Astrocyte (in vitro differentiated cells and primary cell): ENCODE results near the gene SPATA6L. TPM values are rescaled to one million over a fixed set of nuclear protein-coding genes. Genes with fewer than 3 reads are reported as not detected.
"Not testable (repeated sequence)": the region's sequence is repeated elsewhere in the genome, so short reads cannot be mapped to it uniquely, and the experiment has no call there.

ENCODE experiments used
- DNase-seq: peaks from one replicate; pipeline ENCODE4 v3.0.0-alpha.2; 2010; ENCODE audit warnings: low read depth
- FAIRE-seq: peaks from 2 replicates; lab custom pipeline; 2011; peaks lifted over from hg19 to GRCh38; lab: Jason Lieb, UNC
- H2AFZ ChIP-seq: 2 replicates; pipeline ENCODE4 v1.6.0; 2012; ENCODE audit warnings: low read depth, low read length, inconsistent platforms
- H3K27ac ChIP-seq: 2 replicates; pipeline ENCODE4 v1.5.1; 2011; ENCODE audit warnings: low read depth, low read length, inconsistent platforms
- H3K27me3 ChIP-seq: 2 replicates; pipeline ENCODE4 v1.6.0; 2011; ENCODE audit warnings: low read length, inconsistent platforms; ENCODE audit not compliant: insufficient read depth
- H3K36me3 ChIP-seq: 2 replicates; pipeline ENCODE4 v1.5.1; 2011; ENCODE audit warnings: low read length, inconsistent platforms; ENCODE audit not compliant: insufficient read depth
- H3K4me1 ChIP-seq: 2 replicates; pipeline ENCODE4 v1.5.1; 2011; ENCODE audit warnings: low read length, inconsistent platforms; ENCODE audit not compliant: insufficient read depth
- H3K4me2 ChIP-seq: 2 replicates; pipeline ENCODE4 v1.6.0; 2012; ENCODE audit warnings: low read length, inconsistent platforms
- H3K4me3 ChIP-seq: 2 replicates; pipeline ENCODE4 v1.5.1; 2011; ENCODE audit warnings: low read depth, mild to moderate bottlenecking, low read length, inconsistent platforms; ENCODE audit not compliant: insufficient read depth
- H3K79me2 ChIP-seq: 2 replicates; pipeline ENCODE4 v1.6.0; 2012; ENCODE audit warnings: mild to moderate bottlenecking, low read length, inconsistent platforms; ENCODE audit not compliant: insufficient read depth
- H3K9ac ChIP-seq: 2 replicates; pipeline ENCODE4 v1.6.0; 2012; ENCODE audit warnings: mild to moderate bottlenecking, low read length, inconsistent platforms
- H3K9me3 ChIP-seq: 2 replicates; pipeline ENCODE4 v1.5.1; 2012; ENCODE audit warnings: low read depth, mild to moderate bottlenecking, low read length, inconsistent platforms; ENCODE audit not compliant: insufficient read depth
- H4K20me1 ChIP-seq: 2 replicates; pipeline ENCODE4 v1.6.0; 2012; ENCODE audit warnings: low read length, inconsistent platforms; ENCODE audit not compliant: insufficient read depth
- H3K27ac Mint-ChIP-seq: one replicate; pipeline ENCODE4 v1.8.0; 2021; ENCODE audit warnings: mild to moderate bottlenecking, mixed read lengths; ENCODE audit not compliant: unreplicated experiment
- H3K27me3 Mint-ChIP-seq: one replicate; pipeline ENCODE4 v1.8.0; 2021; ENCODE audit warnings: low read depth, mixed read lengths; ENCODE audit not compliant: unreplicated experiment
- H3K36me3 Mint-ChIP-seq: one replicate; pipeline ENCODE4 v1.8.0; 2021; ENCODE audit warnings: low read depth, mixed read lengths; ENCODE audit not compliant: unreplicated experiment
- H3K4me1 Mint-ChIP-seq: one replicate; pipeline ENCODE4 v1.8.0; 2021; ENCODE audit warnings: low read depth, mixed read lengths; ENCODE audit not compliant: unreplicated experiment
- H3K4me3 Mint-ChIP-seq: one replicate; pipeline ENCODE4 v1.8.0; 2021; ENCODE audit warnings: mild to moderate bottlenecking, moderate library complexity, mixed read lengths; ENCODE audit not compliant: unreplicated experiment
- H3K9me3 Mint-ChIP-seq: one replicate; pipeline ENCODE4 v1.8.0; 2021; ENCODE audit warnings: mild to moderate bottlenecking, mixed read lengths; ENCODE audit not compliant: unreplicated experiment
- CTCF ChIP-seq: IDR thresholded peaks from 2 replicates; pipeline ENCODE4 v1.5.1; 2011; ENCODE audit warnings: low read depth, mild to moderate bottlenecking, inconsistent platforms, low read length, moderate library complexity; ENCODE audit not compliant: insufficient read depth
- EZH2 ChIP-seq: IDR thresholded peaks from 2 replicates; pipeline ENCODE4 v1.6.1; 2012; ENCODE audit warnings: mild to moderate bottlenecking, low read length, inconsistent platforms; ENCODE audit not compliant: insufficient read depth
- total RNA-seq: library from RNA; stranded (reverse); gene quantifications from 2 replicates; pipeline ENCODE4 v1.2.1, GENCODE V29; 2021

SPATA6L gene
- total RNA-seq, 1 donor from 2014 or later: 2.8 TPM

- Histone ChIP-seq H4K20me1 (no peaks in the 10 kb centered on the region), H3K27ac (peak within 1 kb of the TSS; percentile 66), H3K36me3 (no peaks in the 10 kb centered on the region), H3K9ac (peak within 1 kb of the TSS; percentile 85), H3K79me2 (peaks cover 8% of the 10 kb centered on the region), H3K4me1 (peaks cover 27% of the 10 kb centered on the region), H3K4me3 (peak within 1 kb of the TSS; percentile 59), H3K9me3 (no peaks in the 10 kb centered on the region), H2AFZ (peak within 1 kb of the TSS; percentile 96), H3K4me2 (peak within 1 kb of the TSS; percentile 85), H3K27me3 (no peaks in the 10 kb centered on the region)
- DNase-seq (peak; percentile 64), FAIRE-seq (no peak)
- Mint-ChIP-seq H3K4me3 (peak within 1 kb of the TSS; percentile 90), H3K4me1 (peaks cover 32% of the 10 kb centered on the region), H3K27me3 (no peaks in the 10 kb centered on the region), H3K36me3 (peaks cover 3% of the 10 kb centered on the region), H3K9me3 (no peaks in the 10 kb centered on the region), H3K27ac (peak within 1 kb of the TSS; percentile 87)
- peak; percentile 11 for TF ChIP-seq CTCF
- no peak for TF ChIP-seq EZH2
These were observed 3.9 kb downstream of the SPATA6L start, which contains the start of gene PLPP6 for GRCh38 chr9:4662108-4662988. Gene PLPP6, plus strand, starts transcription at chr9:4662294. Its CDS starts 82 bp downstream, at chr9:4662376.

GRCh38 chr9:4661611-4662010 lies 4.7 kb downstream of the SPATA6L start:
- H3K27ac ChIP-seq: peak overlapping the region; percentile 66
- peak overlapping the region; percentile 85 for H3K4me2 ChIP-seq
- peaks cover 27% of the 10 kb centered on the region for H3K4me1 ChIP-seq
- TF ChIP-seq CTCF: no peak
- TF ChIP-seq EZH2: no peak
- FAIRE-seq (no peak), DNase-seq (peak; percentile 68)
- peaks cover 3% of the 10 kb centered on the region for H3K36me3 Mint-ChIP-seq
- H3K9ac ChIP-seq: peak overlapping the region; percentile 85
- H3K36me3 ChIP-seq: no peaks in the 10 kb centered on the region
- H3K79me2 ChIP-seq: peaks cover 8% of the 10 kb centered on the region
- no peaks in the 10 kb centered on the region for H3K27me3 ChIP-seq
- peaks cover 32% of the 10 kb centered on the region for H3K4me1 Mint-ChIP-seq
- H4K20me1 ChIP-seq: no peaks in the 10 kb centered on the region
- peak overlapping the region; percentile 59 for H3K4me3 ChIP-seq
- H3K9me3 Mint-ChIP-seq: no peaks in the 10 kb centered on the region
- H2AFZ ChIP-seq: peak overlapping the region; percentile 96
- H3K27ac Mint-ChIP-seq: peak overlapping the region; percentile 60
- peak overlapping the region; percentile 90 for H3K4me3 Mint-ChIP-seq
- H3K9me3 ChIP-seq: no peaks in the 10 kb centered on the region
- no peaks in the 10 kb centered on the region for H3K27me3 Mint-ChIP-seq

- peak; percentile 61 for DNase-seq
- H3K27ac Mint-ChIP-seq: peak overlapping the region; percentile 60
- Histone ChIP-seq H4K20me1 (no peaks in the 10 kb centered on the region), H2AFZ (no peak overlapping the region), H3K36me3 (no peaks in the 10 kb centered on the region), H3K4me3 (no peak overlapping the region), H3K27ac (peak overlapping the region; percentile 66), H3K79me2 (peaks cover 8% of the 10 kb centered on the region), H3K9me3 (no peaks in the 10 kb centered on the region), H3K9ac (peak overlapping the region; percentile 85), H3K27me3 (no peaks in the 10 kb centered on the region), H3K4me2 (peak overlapping the region; percentile 85), H3K4me1 (peaks cover 26% of the 10 kb centered on the region)
- peak overlapping the region; percentile 90 for H3K4me3 Mint-ChIP-seq
- FAIRE-seq: peak; percentile 29
- TF ChIP-seq CTCF: no peak
- TF ChIP-seq EZH2: no peak
- no peaks in the 10 kb centered on the region for H3K9me3 Mint-ChIP-seq
- H3K27me3 Mint-ChIP-seq: no peaks in the 10 kb centered on the region
- peaks cover 3% of the 10 kb centered on the region for H3K36me3 Mint-ChIP-seq
- peaks cover 32% of the 10 kb centered on the region for H3K4me1 Mint-ChIP-seq
These were observed 5.1 kb downstream of the SPATA6L start for GRCh38 chr9:4661165-4661564.

GRCh38 chr9:4660665-4661064 lies 5.6 kb downstream of the SPATA6L start:
- not testable (repeated sequence) for H3K27ac ChIP-seq, H3K36me3 Mint-ChIP-seq, H3K27ac Mint-ChIP-seq

More at GRCh38 chr9:4660665-4661064, 5.6 kb downstream of the SPATA6L start:
- H3K4me1 ChIP-seq: peaks cover 21% of the 10 kb centered on the region
- H4K20me1 ChIP-seq, H3K9me3 ChIP-seq, H3K4me2 ChIP-seq, H3K36me3 ChIP-seq, H3K4me3 Mint-ChIP-seq, FAIRE-seq, H2AFZ ChIP-seq, H3K27me3 Mint-ChIP-seq, H3K9me3 Mint-ChIP-seq, H3K9ac ChIP-seq, H3K79me2 ChIP-seq, H3K27me3 ChIP-seq, DNase-seq, H3K4me3 ChIP-seq: not testable (repeated sequence)
- H3K4me1 Mint-ChIP-seq: peaks cover 32% of the 10 kb centered on the region
